HUES6 (cell line): ENCODE measurements around the gene ZBTB1.

ENCODE experiments used
- H3K27ac ChIP-seq: 2 replicates; pipeline ENCODE4 v1.7.0; 2013; ENCODE audit warnings: low read depth, mild to moderate bottlenecking, low read length, inconsistent platforms
- H3K27me3 ChIP-seq: 2 replicates; pipeline ENCODE4 v1.6.1; 2013; ENCODE audit warnings: low read length; ENCODE audit not compliant: control insufficient read depth, insufficient read depth
- H3K36me3 ChIP-seq: 2 replicates; pipeline ENCODE4 v1.6.1; 2013; ENCODE audit warnings: low read length; ENCODE audit not compliant: control insufficient read depth, insufficient read depth
- H3K4me1 ChIP-seq: 2 replicates; pipeline ENCODE4 v1.6.1; 2013; ENCODE audit warnings: low read length; ENCODE audit not compliant: control insufficient read depth, insufficient read depth
- H3K4me3 ChIP-seq: 2 replicates; pipeline ENCODE4 v1.5.1; 2013; ENCODE audit warnings: low read depth, low read length
- H3K9ac ChIP-seq: one replicate; pipeline ENCODE4 v1.6.1; 2013; ENCODE audit warnings: mild to moderate bottlenecking, low read length
- H3K9me3 ChIP-seq: 2 replicates; pipeline ENCODE4 v1.6.1; 2013; ENCODE audit warnings: low read depth, low read length; ENCODE audit not compliant: control insufficient read depth, insufficient read depth

The ZBTB1 gene, protein sequence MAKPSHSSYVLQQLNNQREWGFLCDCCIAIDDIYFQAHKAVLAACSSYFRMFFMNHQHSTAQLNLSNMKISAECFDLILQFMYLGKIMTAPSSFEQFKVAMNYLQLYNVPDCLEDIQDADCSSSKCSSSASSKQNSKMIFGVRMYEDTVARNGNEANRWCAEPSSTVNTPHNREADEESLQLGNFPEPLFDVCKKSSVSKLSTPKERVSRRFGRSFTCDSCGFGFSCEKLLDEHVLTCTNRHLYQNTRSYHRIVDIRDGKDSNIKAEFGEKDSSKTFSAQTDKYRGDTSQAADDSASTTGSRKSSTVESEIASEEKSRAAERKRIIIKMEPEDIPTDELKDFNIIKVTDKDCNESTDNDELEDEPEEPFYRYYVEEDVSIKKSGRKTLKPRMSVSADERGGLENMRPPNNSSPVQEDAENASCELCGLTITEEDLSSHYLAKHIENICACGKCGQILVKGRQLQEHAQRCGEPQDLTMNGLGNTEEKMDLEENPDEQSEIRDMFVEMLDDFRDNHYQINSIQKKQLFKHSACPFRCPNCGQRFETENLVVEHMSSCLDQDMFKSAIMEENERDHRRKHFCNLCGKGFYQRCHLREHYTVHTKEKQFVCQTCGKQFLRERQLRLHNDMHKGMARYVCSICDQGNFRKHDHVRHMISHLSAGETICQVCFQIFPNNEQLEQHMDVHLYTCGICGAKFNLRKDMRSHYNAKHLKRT

DNA sequence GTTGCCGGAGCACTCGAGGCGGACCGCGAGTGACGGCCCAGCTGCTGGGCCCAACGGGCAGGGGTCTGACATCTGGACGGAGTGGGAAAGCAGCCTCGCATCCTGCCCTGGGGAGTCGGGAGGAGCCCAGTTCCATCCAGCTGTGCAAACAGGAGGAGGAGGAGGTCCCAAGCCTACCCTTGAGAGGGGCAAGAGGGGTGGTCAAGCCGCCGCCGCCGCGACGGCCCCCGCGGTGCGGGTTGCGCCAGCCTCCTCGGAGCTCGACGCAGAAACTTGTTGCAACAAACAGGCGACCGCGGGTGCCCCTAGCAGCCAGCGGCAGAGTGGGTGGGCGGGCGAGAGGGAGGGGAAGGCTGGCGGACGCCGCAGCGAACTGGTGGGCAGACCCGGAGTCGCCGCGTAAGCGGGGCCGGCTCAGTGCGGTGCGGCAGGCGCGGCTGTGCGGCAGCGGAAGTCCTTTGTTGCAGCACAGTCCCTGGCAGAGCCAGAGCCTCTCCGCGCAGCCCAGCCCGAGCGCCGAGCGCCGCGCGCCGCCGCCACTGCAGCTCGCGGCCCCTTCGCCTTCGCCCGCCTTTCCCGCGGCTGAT is at the start of gene ZBTB1:
Gene ZBTB1, plus strand, starts transcription at position 461 of the 587 bp plus-strand sequence. CDS start 16,735 bp downstream, outside the sequence.
- Histone ChIP-seq H3K9me3 (no peaks in the 10 kb centered on the region), H3K4me3 (peak within 1 kb of the TSS; percentile 78), H3K9ac (peak within 1 kb of the TSS; percentile 99), H3K4me1 (peaks cover 46% of the 10 kb centered on the region), H3K27ac (peak within 1 kb of the TSS; percentile 97), H3K36me3 (no peaks in the 10 kb centered on the region), H3K27me3 (no peaks in the 10 kb centered on the region)

DNA sequence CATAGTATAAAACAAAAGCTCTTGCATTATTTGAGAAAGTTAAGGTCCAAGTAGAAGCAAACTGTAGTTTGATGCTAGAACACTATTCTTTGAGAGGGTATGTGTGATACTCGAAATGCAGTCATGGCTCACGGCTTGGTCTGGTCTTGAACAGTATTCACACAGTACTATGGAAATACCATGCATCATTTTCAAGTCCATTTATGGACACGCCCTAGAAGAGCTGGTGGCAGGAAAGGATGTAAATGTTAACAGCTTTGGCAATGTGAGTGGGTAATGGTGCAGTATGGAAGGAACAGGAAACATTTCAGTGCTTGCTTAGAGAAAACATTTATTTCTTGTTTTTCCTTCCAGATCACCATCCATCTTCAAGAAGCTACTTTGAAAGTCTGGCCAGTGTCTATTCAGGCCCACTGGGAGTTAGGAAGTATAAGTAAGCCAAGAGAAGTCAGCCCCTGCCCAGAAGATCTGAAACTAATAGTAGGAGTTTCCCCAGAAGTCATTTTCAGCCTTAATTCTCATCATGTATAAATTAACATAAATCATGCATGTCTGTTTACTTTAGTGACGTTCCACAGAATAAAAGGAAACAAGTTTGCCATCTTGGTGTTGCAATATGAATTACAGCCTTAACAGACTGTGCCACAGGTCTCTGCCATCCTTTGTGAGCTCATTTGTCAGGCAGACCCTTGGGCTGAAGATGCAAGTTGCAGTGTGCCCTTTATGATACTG is 45.0 kb upstream of the ZBTB1 start:
- Histone ChIP-seq H3K36me3 (peaks cover 68% of the 10 kb centered on the region), H3K27me3 (no peaks in the 10 kb centered on the region), H3K27ac (no peak overlapping the region), H3K9me3 (no peaks in the 10 kb centered on the region), H3K9ac (no peak overlapping the region), H3K4me3 (no peak overlapping the region), H3K4me1 (peaks cover under 1% of the 10 kb centered on the region; the same call in 1 of the 2 replicates)

DNA sequence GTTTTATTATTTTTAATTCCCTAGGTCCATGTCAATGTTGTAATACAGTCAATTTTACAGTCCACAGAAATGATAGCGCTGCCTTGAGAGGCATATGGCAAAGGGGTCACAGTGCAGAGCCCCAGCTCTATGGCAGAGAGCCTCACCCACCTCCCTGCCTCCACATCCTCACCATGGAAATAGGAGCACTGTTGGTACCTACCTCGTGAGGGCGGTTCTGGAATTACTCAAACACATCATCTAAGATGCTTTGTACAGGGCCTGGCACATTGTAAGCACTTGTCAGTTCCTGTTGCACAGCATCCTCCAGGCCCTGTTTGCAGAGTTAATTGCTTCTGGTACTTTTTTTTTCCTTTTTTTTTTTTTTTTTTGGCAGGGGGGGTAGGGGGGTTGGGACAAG is 43.3 kb upstream of the ZBTB1 start:
- H3K9ac ChIP-seq, result no peak overlapping the region
- H3K4me1 ChIP-seq, result peaks cover 8% of the 10 kb centered on the region
- no peak overlapping the region for H3K4me3 ChIP-seq
- no peak overlapping the region for H3K27ac ChIP-seq
- peaks cover 51% of the 10 kb centered on the region for H3K36me3 ChIP-seq
- no peaks in the 10 kb centered on the region for H3K9me3 ChIP-seq
- no peaks in the 10 kb centered on the region for H3K27me3 ChIP-seq

DNA sequence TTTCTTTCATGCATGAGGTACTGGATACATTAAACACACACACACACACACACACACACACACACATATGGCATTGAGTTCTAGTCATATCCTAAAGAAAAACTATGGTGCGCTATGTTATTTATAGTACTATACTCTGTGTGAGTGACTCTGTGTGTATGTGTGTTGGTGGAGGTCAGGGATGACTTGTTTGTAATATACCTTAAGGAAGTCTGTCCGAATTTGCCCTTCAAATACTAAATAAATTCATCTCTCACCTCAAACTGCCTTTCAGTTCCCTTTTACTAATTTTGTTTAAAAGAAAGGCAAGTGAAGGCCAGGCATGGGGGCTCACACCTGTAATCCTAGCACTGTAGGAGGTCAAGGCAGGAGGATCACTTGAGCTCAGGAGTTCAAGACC is 41.4 kb upstream of the ZBTB1 start:
- Histone ChIP-seq H3K9me3 (no peaks in the 10 kb centered on the region), H3K27me3 (no peaks in the 10 kb centered on the region), H3K27ac (no peak overlapping the region), H3K36me3 (peaks cover 34% of the 10 kb centered on the region), H3K9ac (no peak overlapping the region), H3K4me3 (no peak overlapping the region), H3K4me1 (peaks cover 11% of the 10 kb centered on the region)

DNA sequence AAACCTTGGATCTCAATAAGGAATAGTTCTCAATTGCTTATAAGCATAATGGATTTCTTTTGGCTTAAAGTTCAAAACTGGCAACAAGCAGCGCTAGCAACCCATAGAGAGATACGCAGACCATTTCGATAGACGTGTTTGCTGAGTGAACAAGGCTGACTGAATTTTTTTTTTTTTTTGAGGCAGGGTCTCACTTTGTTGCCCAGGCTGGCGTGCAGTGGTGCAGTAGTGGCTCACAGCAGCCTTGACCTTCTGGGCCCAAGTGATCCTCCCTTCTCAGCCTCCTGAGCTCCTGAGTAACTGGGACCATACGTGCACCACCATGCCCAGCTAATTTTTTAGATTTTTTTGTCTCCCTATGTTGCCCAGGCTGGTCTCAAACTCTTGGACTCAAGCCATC is 40.7 kb upstream of the ZBTB1 start:
- no peak overlapping the region for H3K27ac ChIP-seq
- no peak overlapping the region for H3K4me3 ChIP-seq
- no peaks in the 10 kb centered on the region for H3K9me3 ChIP-seq
- H3K36me3 ChIP-seq, result peaks cover 28% of the 10 kb centered on the region
- peaks cover 11% of the 10 kb centered on the region for H3K4me1 ChIP-seq
- no peak overlapping the region for H3K9ac ChIP-seq
- H3K27me3 ChIP-seq, result no peaks in the 10 kb centered on the region

DNA sequence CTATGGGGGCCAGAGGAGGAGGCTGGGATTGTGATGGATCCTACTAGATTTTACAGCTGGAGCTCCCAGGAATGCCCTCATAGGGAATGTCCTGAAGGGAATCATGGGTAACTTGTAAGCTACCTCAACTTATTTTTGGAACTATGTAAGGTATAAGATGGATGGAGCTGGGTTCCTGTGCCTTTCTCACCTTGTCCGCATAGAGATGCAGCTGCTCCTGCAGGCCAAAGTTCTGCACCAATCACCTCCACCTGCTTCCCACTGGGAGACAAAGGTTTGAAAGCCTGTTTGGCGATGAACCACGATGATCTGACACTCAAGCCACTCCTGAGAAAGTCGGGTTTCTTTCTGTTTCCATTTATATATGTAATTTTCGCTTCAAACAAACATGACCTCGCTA is 39.9 kb upstream of the ZBTB1 start:
- no peaks in the 10 kb centered on the region for H3K27me3 ChIP-seq
- H3K4me1 ChIP-seq, result peaks cover 11% of the 10 kb centered on the region
- H3K9ac ChIP-seq, result peak overlapping the region; percentile 25
- peak overlapping the region; percentile 79 for H3K4me3 ChIP-seq
- peaks cover 20% of the 10 kb centered on the region for H3K36me3 ChIP-seq
- H3K27ac ChIP-seq, result no peak overlapping the region
- no peaks in the 10 kb centered on the region for H3K9me3 ChIP-seq

DNA sequence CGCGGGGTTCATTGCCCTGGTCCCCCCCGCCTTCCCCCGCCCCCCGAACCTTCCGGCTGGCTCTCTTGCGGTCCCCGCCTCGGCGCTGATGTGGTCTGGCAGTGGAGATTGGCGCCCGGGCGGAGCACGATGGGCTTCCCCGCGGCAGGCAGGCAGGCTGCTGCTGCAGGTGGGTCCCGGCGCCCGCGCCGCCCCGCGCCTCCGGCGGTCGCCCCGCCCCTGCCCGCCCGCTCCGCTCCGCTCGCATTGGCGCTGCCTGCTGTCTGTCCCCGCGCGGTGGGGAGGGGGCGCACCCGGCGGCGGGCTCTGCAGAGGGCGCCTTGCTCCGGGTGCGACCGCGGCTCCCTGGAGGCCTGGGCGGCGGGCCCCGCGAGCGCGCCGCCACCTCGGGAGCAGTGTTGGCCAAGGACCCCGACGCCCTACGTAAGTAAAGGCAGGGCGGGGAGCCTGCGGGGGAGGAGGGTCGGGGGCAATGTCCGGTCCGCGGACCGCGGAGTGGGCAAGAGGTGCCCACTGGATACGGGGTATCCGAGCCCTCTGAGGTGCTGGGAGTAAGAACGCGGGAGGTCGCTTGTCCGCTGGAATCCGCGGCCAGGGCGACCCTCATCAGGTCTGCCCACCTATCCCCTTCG is 39.3 kb upstream of the ZBTB1 start, which contains the start of gene AKAP5:
Gene AKAP5, plus strand, starts transcription at position 309 of the 632 bp plus-strand sequence. CDS start 2,896 bp downstream, outside the sequence.
- peaks cover 13% of the 10 kb centered on the region for H3K36me3 ChIP-seq
- peak within 1 kb of the TSS; percentile 79 for H3K4me3 ChIP-seq
- no peaks in the 10 kb centered on the region for H3K27me3 ChIP-seq
- H3K9me3 ChIP-seq, result no peaks in the 10 kb centered on the region
- H3K4me1 ChIP-seq, result peaks cover 11% of the 10 kb centered on the region
- peak within 1 kb of the TSS; percentile 61 for H3K9ac ChIP-seq
- H3K27ac ChIP-seq, result no peak within 1 kb of the TSS

DNA sequence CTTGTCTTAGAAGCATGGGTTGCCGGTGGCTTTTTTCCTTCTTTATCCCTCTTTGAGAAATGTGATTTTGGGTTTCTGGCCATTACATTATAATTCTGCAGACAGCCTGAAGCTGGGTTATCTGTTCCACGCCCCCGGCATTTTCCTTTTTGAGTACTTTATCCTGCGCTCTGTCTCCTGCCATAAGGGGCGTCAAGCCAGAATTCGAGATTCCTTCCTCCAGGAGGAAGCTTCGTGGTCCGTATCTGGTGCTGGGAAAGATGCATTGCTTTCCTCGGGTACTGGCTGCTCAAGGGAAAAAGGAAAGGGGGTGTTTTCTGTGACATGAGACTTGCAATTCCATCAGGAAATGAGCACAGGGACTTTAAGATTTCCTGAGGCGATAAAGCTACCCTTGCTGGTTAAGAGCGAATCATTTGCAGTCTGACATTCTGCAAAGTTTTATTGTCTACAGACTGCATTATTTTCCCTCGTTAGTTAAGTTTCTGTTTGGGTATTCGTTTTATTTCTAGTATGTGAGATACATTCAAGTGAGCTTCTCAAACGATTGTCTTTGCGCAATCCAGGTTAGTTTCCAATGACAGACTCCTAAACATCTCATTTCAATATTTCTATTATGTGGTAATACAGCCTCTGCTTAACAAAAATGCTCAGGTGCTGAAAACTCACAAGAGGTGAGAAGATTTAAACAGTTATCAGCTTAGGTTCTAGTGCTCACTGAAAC is 38.6 kb upstream of the ZBTB1 start:
- peak overlapping the region; percentile 61 for H3K9ac ChIP-seq
- no peaks in the 10 kb centered on the region for H3K9me3 ChIP-seq
- peak overlapping the region; percentile 79 for H3K4me3 ChIP-seq
- H3K27ac ChIP-seq, result no peak overlapping the region
- H3K36me3 ChIP-seq, result peaks cover 11% of the 10 kb centered on the region
- peaks cover 11% of the 10 kb centered on the region for H3K4me1 ChIP-seq
- no peaks in the 10 kb centered on the region for H3K27me3 ChIP-seq

DNA sequence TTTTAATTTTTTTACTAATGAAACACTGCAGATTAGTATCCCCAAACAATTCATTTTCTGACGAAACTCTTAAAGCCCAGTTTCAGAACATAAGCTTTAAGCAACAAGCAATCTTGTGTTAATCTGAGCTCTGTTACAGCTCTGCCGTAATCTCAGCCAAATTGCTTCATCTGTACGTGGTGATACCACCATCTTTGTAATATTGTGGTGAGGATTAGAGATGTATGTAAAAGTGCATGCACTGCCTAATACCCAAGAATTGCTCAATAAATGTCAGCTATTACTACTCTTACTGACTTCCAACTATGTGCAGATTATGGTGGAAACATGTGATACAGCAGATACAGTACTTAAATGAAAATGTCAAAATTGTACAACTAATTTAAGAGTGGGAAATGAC is 37.5 kb upstream of the ZBTB1 start:
- H3K27me3 ChIP-seq, result no peaks in the 10 kb centered on the region
- no peaks in the 10 kb centered on the region for H3K9me3 ChIP-seq
- peaks cover 11% of the 10 kb centered on the region for H3K4me1 ChIP-seq
- no peak overlapping the region for H3K27ac ChIP-seq
- H3K4me3 ChIP-seq, result no peak overlapping the region
- H3K9ac ChIP-seq, result no peak overlapping the region
- peaks cover 7% of the 10 kb centered on the region; the same call in 1 of the 2 replicates for H3K36me3 ChIP-seq

DNA sequence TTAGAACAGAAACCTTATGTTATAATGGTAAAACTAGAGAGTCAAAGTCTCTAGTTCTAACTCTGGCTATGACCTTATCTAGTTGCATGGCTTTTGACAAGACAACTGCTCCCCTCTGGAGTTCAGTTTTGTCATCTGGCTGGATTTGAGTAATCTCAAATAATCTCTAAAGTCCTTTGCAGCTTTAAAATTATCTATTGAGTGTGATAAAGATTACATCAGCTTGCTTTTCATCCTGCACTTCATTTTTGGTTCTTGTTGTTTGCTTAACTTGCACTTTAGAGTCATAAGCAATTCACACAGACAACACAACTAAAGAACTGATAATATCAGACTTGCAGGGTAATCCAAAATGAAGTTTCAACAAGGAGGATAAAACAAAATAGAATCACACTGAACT is 37.0 kb upstream of the ZBTB1 start:
- H3K9me3 ChIP-seq, result no peaks in the 10 kb centered on the region
- no peak overlapping the region for H3K9ac ChIP-seq
- H3K4me1 ChIP-seq, result peaks cover 11% of the 10 kb centered on the region
- no peaks in the 10 kb centered on the region for H3K27me3 ChIP-seq
- H3K36me3 ChIP-seq, result peaks cover 3% of the 10 kb centered on the region; the same call in 1 of the 2 replicates
- H3K4me3 ChIP-seq, result no peak overlapping the region
- no peak overlapping the region for H3K27ac ChIP-seq
